Transverse colon (tissue), 4 donors: ENCODE results near the gene SPSB3.

Experiments used
- POLR2A ChIP-seq: fragments of 450-650 bp; IDR thresholded peaks from one replicate; pipeline ENCODE4 v1.6.1; 2016; ENCODE audit warnings: antibody characterized with exemption, mild to moderate bottlenecking, moderate library complexity
- POLR2AphosphoS5 ChIP-seq, 3 donors: sonication (generic); formaldehyde crosslinking; IDR thresholded peaks; one replicate each; pipeline ENCODE4 v1.6.1; 2016; ENCODE audit warnings: antibody characterized with exemption in 3 of 3
- TF ChIP-seq, protein P1 (sequence below), 5 experiments: fragments of 200-600 bp in 3 of 5; fragments of 450-650 bp in 2 of 5; sonication (generic) in 3 of 5; IDR thresholded peaks; 1 replicate in 2 of 5; 2 replicates in 3 of 5; pipeline ENCODE4 v1.5.1; 2016 to 2017; ENCODE audit warnings: antibody characterized with exemption in 5 of 5, inconsistent platforms in 3 of 5, mild to moderate bottlenecking in 2 of 5, moderate library complexity in 1 of 5

DNA sequence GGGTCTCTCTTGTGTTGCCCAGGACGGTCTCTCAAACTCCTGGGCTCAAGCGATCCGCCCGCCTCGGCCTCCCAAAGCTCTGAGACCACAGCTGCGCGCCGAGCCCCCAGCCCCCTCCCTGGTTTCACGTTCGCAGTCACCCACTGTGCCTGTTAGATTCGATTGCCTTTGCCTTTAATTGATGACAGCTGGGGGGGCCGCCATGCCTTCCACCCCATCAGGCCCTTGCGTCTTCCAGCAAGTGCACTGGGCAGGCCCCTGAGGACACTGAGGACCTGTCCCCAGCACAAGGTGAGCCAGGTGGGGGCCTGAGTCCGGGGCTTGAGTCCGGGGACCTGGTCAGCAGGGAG is 7.9 kb upstream of the SPSB3 start:
- no peak for TF ChIP-seq POLR2A
- TF ChIP-seq, protein P1, sequence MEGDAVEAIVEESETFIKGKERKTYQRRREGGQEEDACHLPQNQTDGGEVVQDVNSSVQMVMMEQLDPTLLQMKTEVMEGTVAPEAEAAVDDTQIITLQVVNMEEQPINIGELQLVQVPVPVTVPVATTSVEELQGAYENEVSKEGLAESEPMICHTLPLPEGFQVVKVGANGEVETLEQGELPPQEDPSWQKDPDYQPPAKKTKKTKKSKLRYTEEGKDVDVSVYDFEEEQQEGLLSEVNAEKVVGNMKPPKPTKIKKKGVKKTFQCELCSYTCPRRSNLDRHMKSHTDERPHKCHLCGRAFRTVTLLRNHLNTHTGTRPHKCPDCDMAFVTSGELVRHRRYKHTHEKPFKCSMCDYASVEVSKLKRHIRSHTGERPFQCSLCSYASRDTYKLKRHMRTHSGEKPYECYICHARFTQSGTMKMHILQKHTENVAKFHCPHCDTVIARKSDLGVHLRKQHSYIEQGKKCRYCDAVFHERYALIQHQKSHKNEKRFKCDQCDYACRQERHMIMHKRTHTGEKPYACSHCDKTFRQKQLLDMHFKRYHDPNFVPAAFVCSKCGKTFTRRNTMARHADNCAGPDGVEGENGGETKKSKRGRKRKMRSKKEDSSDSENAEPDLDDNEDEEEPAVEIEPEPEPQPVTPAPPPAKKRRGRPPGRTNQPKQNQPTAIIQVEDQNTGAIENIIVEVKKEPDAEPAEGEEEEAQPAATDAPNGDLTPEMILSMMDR (IDR thresholded peaks at IDR 0.05): no peak
- no peak for TF ChIP-seq POLR2AphosphoS5 (IDR thresholded peaks at IDR 0.05)
